Measurements from ENCODE around the gene CLEC17A.
A peak's percentile ranks its signal among the peaks of the same experiment; 100 is the strongest.
"Not testable (repeated sequence)": the region's sequence is repeated elsewhere in the genome, so short reads cannot be mapped to it uniquely, and the experiment has no call there.

Gene CLEC17A

GRCh38 chr19:14584372-14584771, 1.5 kb downstream of the CLEC17A start:
- not testable (repeated sequence) for DNase-seq

- not testable (repeated sequence) for DNase-seq
These were observed 2.3 kb downstream of the CLEC17A start for GRCh38 chr19:14585187-14585586.

GRCh38 chr19:14589433-14589832, 6.5 kb downstream of the CLEC17A start:
- DNase-seq = not testable (repeated sequence)

GRCh38 chr19:14595558-14595957, 12.7 kb downstream of the CLEC17A start:
- DNase-seq = no peak

- no peak for DNase-seq
These were observed 16.8 kb downstream of the CLEC17A start for GRCh38 chr19:14599548-14600147.

GRCh38 chr19:14603990-14604387, 21.1 kb downstream of the CLEC17A start:
- DNase-seq = no peak

- DNase-seq = no peak
These were observed 23.7 kb downstream of the CLEC17A start for GRCh38 chr19:14606627-14607026.

GRCh38 chr19:14611051-14611450, 28.2 kb downstream of the CLEC17A start:
- no peak for DNase-seq

- DNase-seq = not testable (repeated sequence)
These were observed 29.4 kb downstream of the CLEC17A start for GRCh38 chr19:14612242-14612641.

- DNase-seq = no peak
These were observed 29.8 kb downstream of the CLEC17A start for GRCh38 chr19:14612657-14613056.

GRCh38 chr19:14613399-14614098, 30.7 kb downstream of the CLEC17A start:
- not testable (repeated sequence) for DNase-seq

GRCh38 chr19:14614099-14614412, 31.2 kb downstream of the CLEC17A start:
- no peak for DNase-seq

- no peak for DNase-seq
These were observed 32.7 kb downstream of the CLEC17A start for GRCh38 chr19:14615623-14616022.

- DNase-seq = no peak
These were observed 33.5 kb downstream of the CLEC17A start for GRCh38 chr19:14616407-14616806.

- no peak for DNase-seq
These were observed 36.5 kb downstream of the CLEC17A start for GRCh38 chr19:14619404-14619803.

- not testable (repeated sequence) for DNase-seq
These were observed 41.6 kb downstream of the CLEC17A start for GRCh38 chr19:14624491-14624890.

GRCh38 chr19:14629557-14629956, 46.7 kb downstream of the CLEC17A start:
- DNase-seq = no peak

GRCh38 chr19:14632286-14632685, 49.4 kb downstream of the CLEC17A start:
- peak in 1 of 3 experiments; percentile 13 for DNase-seq

GRCh38 chr19:14639536-14640277, 56.8 kb downstream of the CLEC17A start:
- no peak for DNase-seq

GRCh38 chr19:14648506-14648905, 65.6 kb downstream of the CLEC17A start:
- no peak for DNase-seq

GRCh38 chr19:14649020-14649419, 66.1 kb downstream of the CLEC17A start:
- no peak for DNase-seq

- DNase-seq = no peak
These were observed 67.3 kb downstream of the CLEC17A start for GRCh38 chr19:14650161-14650560.

GRCh38 chr19:14654786-14655560, 72.1 kb downstream of the CLEC17A start:
- DNase-seq = no peak

Measured in NCI-H1417 (cell line).